K562 (cell line): ENCODE data around the gene HAUS5. TPM values are rescaled to one million over a fixed set of nuclear protein-coding genes. Genes with fewer than 3 reads are reported as not detected.

Experiments used
- AFF4 ChIP-seq: sonication (generic); formaldehyde crosslinking; IDR thresholded peaks from 2 replicates; pipeline ENCODE4 v1.8.0; 2023; ENCODE audit warnings: mild to moderate bottlenecking, missing genetic modification reagents
- BHLHE40 ChIP-seq: IDR thresholded peaks from 2 replicates; pipeline ENCODE4 v1.6.1; 2011; ENCODE audit warnings: low read length, improper control_type of control experiment
- HLTF ChIP-seq: fragments of 450-650 bp; IDR thresholded peaks from 2 replicates; pipeline ENCODE4 v1.6.1; 2016
- ILF3 ChIP-seq: fragments of 450-650 bp; IDR thresholded peaks from 2 replicates; pipeline ENCODE4 v1.6.1; 2018; ENCODE audit warnings: antibody characterized with exemption, mild to moderate bottlenecking, moderate library complexity, borderline replicate concordance
- MCM2 ChIP-seq: fragments of 450-650 bp; IDR thresholded peaks from 2 replicates; pipeline ENCODE4 v1.6.1; 2017; ENCODE audit warnings: low read depth, mild to moderate bottlenecking
- MTF1 ChIP-seq: fragments of 250-450 bp; sonication (Bioruptor Pico); IDR thresholded peaks from 2 replicates; pipeline ENCODE4 v1.9.0; 2021; ENCODE audit warnings: moderate library complexity, mild to moderate bottlenecking, inconsistent platforms, borderline replicate concordance
- PHB ChIP-seq: fragments of 250-450 bp; sonication (Bioruptor Pico); IDR thresholded peaks from 2 replicates; pipeline ENCODE4 v1.5.0; 2021
- RB1 ChIP-seq: fragments of 450-650 bp; IDR thresholded peaks from 2 replicates; pipeline ENCODE4 v1.6.1; 2017; ENCODE audit warnings: low read depth, mild to moderate bottlenecking
- ZBTB49 ChIP-seq: sonication (generic); formaldehyde crosslinking; IDR thresholded peaks from 2 replicates; pipeline ENCODE4 v1.8.0; 2022; ENCODE audit warnings: missing genetic modification reagents, mild to moderate bottlenecking, borderline replicate concordance
- ZBTB7A ChIP-seq: IDR thresholded peaks from 2 replicates; pipeline ENCODE4 v1.6.1; 2011; ENCODE audit warnings: low read depth, mild to moderate bottlenecking, low read length, moderate library complexity, borderline replicate concordance; ENCODE audit not compliant: control insufficient read depth
- ZHX1 ChIP-seq: fragments of 150-350 bp; conservative IDR thresholded peaks from 2 replicates; pipeline ENCODE4 v1.6.1; 2014; ENCODE audit warnings: low read length
- ZNF232 ChIP-seq: sonication (generic); formaldehyde crosslinking; IDR thresholded peaks from 2 replicates; pipeline ENCODE4 v1.8.0; 2022; ENCODE audit warnings: mild to moderate bottlenecking, missing genetic modification reagents
- polyA plus RNA-seq, 8 experiments: library from polyadenylated mRNA; depleted of rRNA in 4 of 8; stranded (reverse) in 5 of 8; unstranded in 3 of 8; fragments of >200 nt; fragmentation: Nextera tagmentation in 2 of 8; fragmentation: Illumina TruSeq in 1 of 8; extraction: Ambion mirVana in 2 of 8; extraction: Trizol in 1 of 8; gene quantifications; 2 replicates each; pipeline versions ENCODE4 v1.2.1 to v1.2.3, GENCODE V29; 2011 to 2014; ENCODE audit warnings: inconsistent platforms in 1 of 8, missing spikeins in 1 of 8
- total RNA-seq, 7 experiments: library from RNA; depleted of rRNA in 6 of 7; stranded (reverse); fragments of >200 nt in 6 of 7; fragmentation: Illumina TruSeq in 2 of 7; extraction: Trizol in 2 of 7; gene quantifications; 2 replicates each; pipeline versions ENCODE4 v1.2.1 to v1.2.3, GENCODE V29; 2011 to 2021; ENCODE audit warnings: low replicate concordance in 1 of 7
- TF ChIP-seq, protein P1 (sequence below), 2 experiments: fragments of 450-650 bp; IDR thresholded peaks; 2 replicates each; pipeline ENCODE4 v1.6.1; 2018; ENCODE audit warnings: mild to moderate bottlenecking in 2 of 2, low read depth in 1 of 2; ENCODE audit not compliant: partially characterized antibody in 2 of 2

HAUS5 gene
- total and polyA plus RNA-seq, 9 of the 15 experiments (the other 6 are each of a cell fraction or from before 2014, with no cell fraction given): 3.5 to 41.3 (median 14.2) TPM

- TF ChIP-seq MTF1 (CRISPR knock-in tag): no peak
- 0 out of 2 replicates have a peak, but pooled peaks have one; percentile 17 for TF ChIP-seq HLTF
- no peak for TF ChIP-seq AFF4 (CRISPR knock-in tag)
- TF ChIP-seq ZNF232 (CRISPR knock-in tag): no peak
- no peak for TF ChIP-seq ZHX1
- TF ChIP-seq, protein P1, sequence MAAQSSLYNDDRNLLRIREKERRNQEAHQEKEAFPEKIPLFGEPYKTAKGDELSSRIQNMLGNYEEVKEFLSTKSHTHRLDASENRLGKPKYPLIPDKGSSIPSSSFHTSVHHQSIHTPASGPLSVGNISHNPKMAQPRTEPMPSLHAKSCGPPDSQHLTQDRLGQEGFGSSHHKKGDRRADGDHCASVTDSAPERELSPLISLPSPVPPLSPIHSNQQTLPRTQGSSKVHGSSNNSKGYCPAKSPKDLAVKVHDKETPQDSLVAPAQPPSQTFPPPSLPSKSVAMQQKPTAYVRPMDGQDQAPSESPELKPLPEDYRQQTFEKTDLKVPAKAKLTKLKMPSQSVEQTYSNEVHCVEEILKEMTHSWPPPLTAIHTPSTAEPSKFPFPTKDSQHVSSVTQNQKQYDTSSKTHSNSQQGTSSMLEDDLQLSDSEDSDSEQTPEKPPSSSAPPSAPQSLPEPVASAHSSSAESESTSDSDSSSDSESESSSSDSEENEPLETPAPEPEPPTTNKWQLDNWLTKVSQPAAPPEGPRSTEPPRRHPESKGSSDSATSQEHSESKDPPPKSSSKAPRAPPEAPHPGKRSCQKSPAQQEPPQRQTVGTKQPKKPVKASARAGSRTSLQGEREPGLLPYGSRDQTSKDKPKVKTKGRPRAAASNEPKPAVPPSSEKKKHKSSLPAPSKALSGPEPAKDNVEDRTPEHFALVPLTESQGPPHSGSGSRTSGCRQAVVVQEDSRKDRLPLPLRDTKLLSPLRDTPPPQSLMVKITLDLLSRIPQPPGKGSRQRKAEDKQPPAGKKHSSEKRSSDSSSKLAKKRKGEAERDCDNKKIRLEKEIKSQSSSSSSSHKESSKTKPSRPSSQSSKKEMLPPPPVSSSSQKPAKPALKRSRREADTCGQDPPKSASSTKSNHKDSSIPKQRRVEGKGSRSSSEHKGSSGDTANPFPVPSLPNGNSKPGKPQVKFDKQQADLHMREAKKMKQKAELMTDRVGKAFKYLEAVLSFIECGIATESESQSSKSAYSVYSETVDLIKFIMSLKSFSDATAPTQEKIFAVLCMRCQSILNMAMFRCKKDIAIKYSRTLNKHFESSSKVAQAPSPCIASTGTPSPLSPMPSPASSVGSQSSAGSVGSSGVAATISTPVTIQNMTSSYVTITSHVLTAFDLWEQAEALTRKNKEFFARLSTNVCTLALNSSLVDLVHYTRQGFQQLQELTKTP (IDR thresholded peaks at IDR 0.05; ENCODE audit: low read depth in 1 of 2, partially characterized antibody in 2 of 2): no peak
- no peak for TF ChIP-seq ILF3
- TF ChIP-seq PHB: no peak
- peak; percentile 68; the same call in 1 of the 2 replicates for TF ChIP-seq ZBTB7A
- TF ChIP-seq ZBTB49 (CRISPR knock-in tag): no peak
- no peak for TF ChIP-seq MCM2
- TF ChIP-seq RB1: peak; percentile 28; the same call in 1 of the 2 replicates
- TF ChIP-seq BHLHE40: no peak
These were observed 31.9 kb downstream of the HAUS5 start (continued) for GRCh38 chr19:35644206-35644986.
